Transverse colon (tissue), 4 donors: ENCODE measurements around the gene AKR1C3. TPM values are rescaled to one million over a fixed set of nuclear protein-coding genes. Genes with fewer than 3 reads are reported as not detected.
A peak's percentile ranks its signal among the peaks of the same experiment; 100 is the strongest.

Source experiments
- DNase-seq: peaks from one replicate; pipeline ENCODE4 v3.0.0-alpha.2; 2019
- H3K27ac ChIP-seq, 4 donors: fragments of 200-600 bp; sonication (generic); 2 replicates each; pipeline ENCODE4 v1.5.1; 2016 to 2018; ENCODE audit warnings: inconsistent platforms in 4 of 4
- H3K27me3 ChIP-seq: fragments of 200-600 bp; sonication (generic); 2 replicates; pipeline ENCODE4 v1.5.1; 2017; ENCODE audit warnings: inconsistent platforms
- H3K36me3 ChIP-seq, 4 donors: fragments of 200-600 bp; sonication (generic); 2 replicates each; pipeline ENCODE4 v1.5.1; 2017 to 2019; ENCODE audit warnings: inconsistent platforms in 4 of 4
- H3K4me1 ChIP-seq, 4 donors: fragments of 200-600 bp; sonication (generic); 2 replicates each; pipeline ENCODE4 v1.5.1; 2017 to 2020; ENCODE audit warnings: inconsistent platforms in 4 of 4
- H3K4me3 ChIP-seq, 4 donors: fragments of 200-600 bp; sonication (generic); 1 replicate in 1 of 4; 2 replicates in 3 of 4; pipeline versions ENCODE4 v1.5.1 to v1.6.1; 2017 to 2019; ENCODE audit warnings: inconsistent platforms in 4 of 4
- H3K9me3 ChIP-seq, 2 donors: fragments of 200-600 bp; sonication (generic); 2 replicates each; pipeline ENCODE4 v1.5.1; 2017 to 2019; ENCODE audit warnings: inconsistent platforms in 2 of 2
- CTCF ChIP-seq, 5 experiments: fragments of 200-600 bp in 3 of 5; fragments of 450-650 bp in 2 of 5; sonication (generic) in 3 of 5; IDR thresholded peaks; 1 replicate in 2 of 5; 2 replicates in 3 of 5; pipeline ENCODE4 v1.5.1; 2016 to 2017; ENCODE audit warnings: antibody characterized with exemption in 5 of 5, inconsistent platforms in 3 of 5, mild to moderate bottlenecking in 2 of 5, moderate library complexity in 1 of 5
- EP300 ChIP-seq: sonication (generic); formaldehyde crosslinking; IDR thresholded peaks from one replicate; pipeline ENCODE4 v1.6.1; 2017; ENCODE audit warnings: antibody characterized with exemption, low read depth
- POLR2A ChIP-seq: fragments of 450-650 bp; IDR thresholded peaks from one replicate; pipeline ENCODE4 v1.6.1; 2016; ENCODE audit warnings: antibody characterized with exemption, mild to moderate bottlenecking, moderate library complexity
- POLR2AphosphoS5 ChIP-seq, 3 donors: sonication (generic); formaldehyde crosslinking; IDR thresholded peaks; one replicate each; pipeline ENCODE4 v1.6.1; 2016; ENCODE audit warnings: antibody characterized with exemption in 3 of 3
- WGBS, 2 donors: methylation state at CpG; one replicate each; pipeline ENCODE4 v1.1.5; 2018; ENCODE audit warnings: low coverage in 1 of 2; 5-methylcytosine and 5-hydroxymethylcytosine counted together
- in situ Hi-C, 4 donors: fragments of 200-750 bp; cut with MboI; loops; one replicate each; pipeline versions ENCODE4 v1.15.0 to v1.15.1; 2017; ENCODE audit warnings: low sequenced_read_pairs in 3 of 4, low pct_ligation_motif_present in 1 of 4, low pct_unique_long_range_greater_than_20kb in 1 of 4
- intact Hi-C: fragments of 100-400 bp; cut with DNase I; formaldehyde crosslinking; loops from one replicate; pipeline ENCODE4 v1.15.1; 2023; ENCODE audit warnings: low total_unique reads
- total RNA-seq, 4 donors: library from RNA; depleted of rRNA; stranded (reverse); fragments of >200 nt; gene quantifications; one replicate each; pipeline ENCODE4 v1.1.0, GENCODE V29; 2016

The AKR1C3 gene
- total RNA-seq, 4 donors from 2014 or later = 164 to 634 (median 415) TPM

- no peaks in the 10 kb centered on the region for H3K9me3 ChIP-seq
- no peaks in the 10 kb centered on the region for H3K4me1 ChIP-seq
- no peak for DNase-seq
- no peaks in the 10 kb centered on the region for H3K27me3 ChIP-seq
- WGBS, 2 donors = 86 to 91% methylated on average over 1 of the region's 1 CpG
- no peaks in the 10 kb centered on the region for H3K36me3 ChIP-seq
- H3K4me3 ChIP-seq = no peak overlapping the region
- TF ChIP-seq POLR2AphosphoS5 (IDR thresholded peaks at IDR 0.05) = no peak
- no peak for TF ChIP-seq CTCF (IDR thresholded peaks at IDR 0.05)
- TF ChIP-seq EP300 = no peak
- TF ChIP-seq POLR2A = no peak
- no peak overlapping the region for H3K27ac ChIP-seq
- intact Hi-C loops = loop anchor here (2.0 kb wide), 1 partner anchor 54 kb away; no protein-coding TSS in a partner anchor
- in situ Hi-C loops = loop anchor here in 1 of 4 donors (25.0 kb wide), 1 partner anchor 244 kb away; the partner anchor contains the start of gene AKR1E2
Measured at GRCh38 chr10:5081091-5081490, 13.1 kb upstream of the AKR1C3 start.

- Histone ChIP-seq H3K36me3 (no peaks in the 10 kb centered on the region), H3K27ac (peak overlapping the region in 1 of 4 donors; percentile 37), H3K27me3 (no peaks in the 10 kb centered on the region), H3K4me3 (no peak overlapping the region), H3K4me1 (peaks cover 0 to 10% (median 0%) of the 10 kb centered on the region in 4 donors), H3K9me3 (peaks cover 11 to 16% of the 10 kb centered on the region in 2 donors)
- TF ChIP-seq CTCF (IDR thresholded peaks at IDR 0.05) (no peak), EP300 (no peak), POLR2AphosphoS5 (IDR thresholded peaks at IDR 0.05) (no peak), POLR2A (no peak)
- 81 to 90% methylated on average over 2 of the region's 2 CpGs for WGBS, 2 donors
- no peak for DNase-seq
- in situ Hi-C loops (loop anchor here in 1 of 4 donors (25.0 kb wide), 1 partner anchor 251 kb away; the partner anchor contains the start of gene AKR1E2), intact Hi-C loops (no loop called here)
Measured at GRCh38 chr10:5088703-5089261, 5.4 kb upstream of the AKR1C3 start.

- H3K27me3 ChIP-seq = no peaks in the 10 kb centered on the region
- in situ Hi-C loops = loop anchor here in 3 of 4 donors (10.0 to 25.0 kb wide), 3 partner anchors 235 to 253 kb away; partner anchors contain the start of gene AKR1E2 (in 1 of the 3)
- WGBS, 2 donors = 52 to 59% methylated on average over 4 of the region's 4 CpGs
- H3K27ac ChIP-seq = no peak overlapping the region
- no peak overlapping the region for H3K4me3 ChIP-seq
- DNase-seq = no peak
- H3K9me3 ChIP-seq = peaks cover 11 to 16% of the 10 kb centered on the region in 2 donors
- TF ChIP-seq POLR2A (no peak), CTCF (IDR thresholded peaks at IDR 0.05) (peak in 3 of 5 experiments; percentile 11 to 28 (median 14)), POLR2AphosphoS5 (IDR thresholded peaks at IDR 0.05) (no peak), EP300 (no peak)
- peaks cover 0 to 15% (median 0%) of the 10 kb centered on the region in 4 donors for H3K4me1 ChIP-seq
- no peaks in the 10 kb centered on the region for H3K36me3 ChIP-seq
- intact Hi-C loops = no loop called here
Measured at GRCh38 chr10:5089865-5090264, 4.3 kb upstream of the AKR1C3 start.

- TF ChIP-seq POLR2AphosphoS5 (IDR thresholded peaks at IDR 0.05) (no peak), CTCF (IDR thresholded peaks at IDR 0.05) (no peak), POLR2A (no peak), EP300 (no peak)
- intact Hi-C loops = no loop called here
- Histone ChIP-seq H3K4me1 (peaks cover 0 to 15% (median 0%) of the 10 kb centered on the region in 4 donors), H3K27ac (no peak overlapping the region), H3K4me3 (no peak overlapping the region), H3K9me3 (peaks cover 11 to 16% of the 10 kb centered on the region in 2 donors), H3K27me3 (no peaks in the 10 kb centered on the region), H3K36me3 (no peaks in the 10 kb centered on the region)
- no peak for DNase-seq
- in situ Hi-C loops = loop anchor here in 3 of 4 donors (10.0 to 25.0 kb wide), 3 partner anchors 236 to 253 kb away; partner anchors contain the start of gene AKR1E2 (in 1 of the 3)
Measured at GRCh38 chr10:5090551-5090950, 3.7 kb upstream of the AKR1C3 start.
